ENCODE results near the gene XRCC5.
A peak's percentile ranks its signal among the peaks of the same experiment; 100 is the strongest.
"Not testable (repeated sequence)": the region's sequence is repeated elsewhere in the genome, so short reads cannot be mapped to it uniquely, and the experiment has no call there.

XRCC5 gene

GRCh38 chr2:216108967-216109921, at the start of gene XRCC5:
Gene XRCC5, plus strand, starts transcription at chr2:216109348. Its CDS starts 89 bp downstream, at chr2:216109437.
- DNase-seq: peak; percentile 96

DNA sequence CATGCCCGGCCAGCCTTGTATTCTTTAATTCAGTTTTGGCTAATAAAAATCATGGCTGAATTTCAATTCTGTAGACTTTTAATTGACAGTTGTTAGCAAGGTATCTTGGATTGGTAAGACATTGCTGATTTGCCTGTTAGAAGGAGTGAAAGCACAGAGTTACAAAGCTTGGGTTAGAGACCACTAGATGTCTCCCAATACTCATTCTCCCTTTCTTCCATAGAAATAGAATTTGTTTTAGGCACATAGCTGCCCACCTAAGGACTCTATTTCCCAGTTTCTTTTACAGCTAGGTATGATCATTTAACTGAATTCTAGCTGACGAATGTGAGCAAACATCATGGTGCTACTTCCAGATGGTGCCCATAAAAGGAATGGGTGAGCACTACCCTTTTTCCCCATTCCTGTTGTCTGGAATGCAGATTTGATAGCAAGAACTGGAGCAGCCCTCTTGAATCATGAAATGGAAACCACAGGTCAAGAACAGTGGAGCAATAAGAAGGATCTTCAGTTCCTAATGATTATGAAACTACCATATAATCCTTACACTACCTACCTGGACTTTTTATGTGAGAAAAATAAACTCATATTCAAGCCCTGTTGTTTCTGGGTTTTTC, 45.0 kb upstream of the XRCC5 start:
- DNase-seq: no peak

GRCh38 chr2:216064665-216065064, 44.5 kb upstream of the XRCC5 start:
- no peak for DNase-seq

GRCh38 chr2:216066230-216066629, 42.9 kb upstream of the XRCC5 start:
- DNase-seq: no peak

DNA sequence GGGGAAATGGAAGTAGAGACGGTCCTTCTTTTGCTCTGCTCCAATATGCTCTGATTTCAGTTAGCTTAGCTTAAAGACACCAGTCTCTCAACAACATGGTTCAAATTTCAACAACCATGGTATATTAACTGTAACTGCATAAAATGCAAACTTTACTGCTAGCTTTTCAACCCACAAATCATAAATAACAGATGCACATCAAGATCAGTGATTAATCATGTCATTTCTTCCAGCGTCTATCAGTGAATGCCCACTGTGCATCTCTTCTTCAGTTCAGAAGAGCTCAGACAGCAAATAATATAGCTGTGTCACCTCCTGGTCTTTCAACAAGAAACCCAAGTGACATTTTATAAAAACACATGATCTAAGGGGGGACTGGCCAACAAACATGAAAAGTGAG, 40.1 kb upstream of the XRCC5 start:
- no peak for DNase-seq

DNA sequence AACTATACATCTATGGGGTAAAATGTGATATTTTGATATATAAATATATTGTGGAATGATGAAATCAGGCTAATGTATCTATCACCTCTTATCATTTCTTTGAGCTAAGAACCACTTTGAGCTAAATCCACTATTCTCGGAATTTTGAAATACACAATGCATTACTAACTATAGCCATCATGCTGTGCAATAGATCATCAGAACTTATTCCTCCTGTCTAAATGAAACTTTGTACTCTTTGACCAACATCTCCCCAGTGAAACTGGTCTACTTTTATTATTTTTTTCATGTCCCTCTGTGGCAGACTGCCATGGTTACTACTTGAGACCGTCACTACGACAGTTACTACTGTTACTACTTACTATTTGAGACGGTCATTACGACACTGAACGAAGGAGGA, 39.0 kb upstream of the XRCC5 start:
- DNase-seq: no peak

GRCh38 chr2:216071111-216071851, 37.9 kb upstream of the XRCC5 start:
- no peak for DNase-seq

DNA sequence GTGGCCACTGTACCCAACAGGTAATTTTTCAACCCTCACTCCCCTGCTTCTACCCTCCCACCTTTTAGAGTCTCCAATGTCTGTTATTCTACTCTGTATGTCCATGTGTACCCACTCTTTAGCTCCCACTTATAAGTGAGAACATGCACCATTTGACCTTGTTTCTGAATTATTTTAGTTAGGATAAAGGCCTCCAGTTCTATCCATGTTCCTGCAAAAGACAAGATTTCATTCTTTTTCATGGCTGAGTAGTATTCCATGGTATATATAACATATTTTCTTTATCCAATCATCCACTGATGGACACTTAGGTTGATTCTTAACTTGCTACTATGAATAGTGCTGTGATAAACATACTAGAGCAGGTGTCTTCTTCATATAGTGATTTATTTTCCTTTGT, 36.7 kb upstream of the XRCC5 start:
- no peak for DNase-seq

GRCh38 chr2:216073773-216074172, 35.4 kb upstream of the XRCC5 start:
- no peak for DNase-seq

DNA sequence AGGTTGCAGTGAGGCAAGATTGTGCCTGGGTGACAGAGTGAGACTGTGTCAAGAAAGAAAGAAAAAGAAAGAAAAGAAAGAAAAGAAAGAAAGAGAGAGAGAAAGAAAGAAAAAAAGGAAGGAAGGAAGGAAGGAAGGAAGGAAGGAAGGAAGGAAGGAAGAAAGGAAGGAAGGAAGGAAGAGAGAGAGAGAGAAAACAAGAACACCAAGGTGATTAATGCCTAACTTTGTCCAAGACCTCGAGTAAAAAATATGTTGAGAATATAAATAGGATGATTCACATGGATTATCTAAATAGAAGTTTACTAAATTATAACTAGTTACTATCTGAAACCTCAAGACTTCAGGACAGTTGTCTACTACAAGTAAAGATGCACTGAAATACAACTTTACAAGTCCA, 34.8 kb upstream of the XRCC5 start:
- no peak for DNase-seq

- no peak for DNase-seq
Measured at GRCh38 chr2:216074794-216075193, 34.4 kb upstream of the XRCC5 start.

- no peak for DNase-seq
Measured at GRCh38 chr2:216075510-216076485, 33.4 kb upstream of the XRCC5 start.

- DNase-seq: no peak
Measured at GRCh38 chr2:216078776-216079175, 30.4 kb upstream of the XRCC5 start.

DNA sequence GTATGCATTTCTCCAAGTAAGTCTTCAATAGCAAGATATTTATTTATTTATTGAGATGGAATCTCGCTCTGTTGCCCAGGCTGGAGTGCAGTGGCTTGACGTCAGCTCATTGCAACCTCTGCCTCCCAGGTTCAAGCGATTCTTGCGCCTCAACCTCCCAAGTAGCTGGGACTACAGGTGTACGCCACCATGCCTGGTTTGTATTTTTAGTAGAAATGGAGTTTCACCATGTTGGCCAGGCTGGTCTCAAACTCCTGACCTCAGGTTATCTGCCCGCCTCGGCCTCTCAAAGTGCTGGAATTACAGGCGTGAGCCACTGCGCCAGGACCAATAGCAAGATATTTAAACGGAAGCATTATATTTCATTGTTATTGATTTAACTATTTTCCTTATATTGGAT, 29.1 kb upstream of the XRCC5 start:
- DNase-seq: not testable (repeated sequence)

GRCh38 chr2:216081012-216081411, 28.1 kb upstream of the XRCC5 start:
- no peak for DNase-seq

DNA sequence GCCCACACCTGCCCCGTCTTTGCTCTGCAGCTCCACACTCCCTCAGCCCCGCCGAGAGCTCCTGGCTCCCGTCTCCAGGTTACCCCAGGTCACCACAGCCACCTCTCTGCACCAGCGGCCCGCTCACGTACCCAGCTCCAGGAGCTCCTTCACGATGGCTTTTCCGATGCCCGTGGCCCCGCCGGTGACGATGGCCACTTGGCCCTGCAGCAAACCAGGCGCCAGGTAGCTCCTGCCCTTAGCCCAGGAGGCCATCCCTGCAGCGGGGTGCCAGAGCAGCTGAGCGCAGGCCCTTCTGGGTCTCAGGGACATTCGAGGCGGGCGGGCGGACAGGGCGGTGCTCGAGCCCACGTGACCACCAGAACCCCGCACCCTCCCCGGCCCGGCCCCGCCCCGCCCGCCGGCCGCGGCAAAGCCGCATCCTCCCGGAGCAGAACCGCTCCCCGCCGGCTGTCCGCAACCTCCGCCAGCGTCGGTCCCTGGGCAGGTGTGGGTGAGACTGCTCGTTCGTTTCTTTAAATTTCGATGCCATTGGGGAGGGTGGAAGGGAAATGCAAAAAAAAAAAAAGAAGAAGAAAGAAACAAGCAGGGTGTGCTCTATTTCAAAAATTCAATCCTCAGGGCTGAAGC, 27.5 kb upstream of the XRCC5 start, which contains the start of the genes PECR and TMEM169:
Gene PECR (minus strand): TSS at position 323 of the 630 bp plus-strand sequence. CDS start 68 bp downstream, at position 255.
Gene TMEM169 (plus strand): TSS at position 433 of the 630 bp plus-strand sequence. CDS start 14,045 bp downstream, outside the sequence.
- peak; percentile 71 for DNase-seq

DNA sequence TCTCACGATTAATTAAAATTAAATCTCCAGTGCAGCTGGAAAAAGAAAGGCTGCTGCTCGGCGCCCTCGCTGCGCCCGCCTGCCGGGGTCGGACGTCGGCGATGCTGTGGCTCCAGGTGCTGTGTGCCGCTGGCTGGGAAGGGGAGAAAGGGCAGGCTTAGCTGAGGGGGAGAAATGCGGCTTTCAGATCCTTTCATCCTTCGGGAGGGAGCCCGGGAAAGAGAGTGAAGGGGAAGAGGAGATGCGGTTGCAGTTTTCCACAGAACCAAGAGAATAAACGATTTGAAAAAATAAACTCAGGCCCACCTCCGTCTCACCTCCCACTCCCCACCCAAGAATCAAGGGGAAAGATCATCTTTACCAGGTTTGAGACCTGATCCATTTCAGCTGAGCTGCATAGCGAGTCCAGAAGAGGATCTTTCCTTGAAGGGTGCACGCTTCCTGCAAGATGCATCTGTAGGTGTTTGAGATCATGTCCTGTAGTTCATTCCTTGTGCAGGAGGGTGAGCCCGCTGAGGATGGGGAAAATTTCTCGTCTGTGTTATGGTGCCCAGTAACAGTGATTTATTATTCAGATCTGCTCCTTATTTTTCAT, 26.9 kb upstream of the XRCC5 start:
- DNase-seq: no peak

DNA sequence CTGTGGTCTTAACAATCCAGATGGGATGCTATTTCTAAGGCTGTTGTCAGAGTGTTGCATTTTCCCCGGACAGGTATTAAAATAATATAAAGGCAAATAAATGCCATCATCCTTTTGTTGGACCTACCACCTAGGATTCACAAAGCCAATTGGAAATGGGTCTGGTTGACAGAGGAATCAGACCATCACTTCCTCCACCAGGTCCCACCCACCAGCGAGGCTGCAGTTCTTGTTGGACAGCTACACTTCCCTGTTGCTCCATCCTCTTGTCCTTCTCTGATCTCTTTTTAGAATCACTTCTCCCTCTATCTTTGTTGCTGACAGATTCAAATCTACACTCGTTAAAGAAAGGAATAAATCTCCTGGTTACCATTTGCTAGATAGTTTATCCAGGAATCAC, 26.3 kb upstream of the XRCC5 start:
- peak; percentile 2 for DNase-seq

DNA sequence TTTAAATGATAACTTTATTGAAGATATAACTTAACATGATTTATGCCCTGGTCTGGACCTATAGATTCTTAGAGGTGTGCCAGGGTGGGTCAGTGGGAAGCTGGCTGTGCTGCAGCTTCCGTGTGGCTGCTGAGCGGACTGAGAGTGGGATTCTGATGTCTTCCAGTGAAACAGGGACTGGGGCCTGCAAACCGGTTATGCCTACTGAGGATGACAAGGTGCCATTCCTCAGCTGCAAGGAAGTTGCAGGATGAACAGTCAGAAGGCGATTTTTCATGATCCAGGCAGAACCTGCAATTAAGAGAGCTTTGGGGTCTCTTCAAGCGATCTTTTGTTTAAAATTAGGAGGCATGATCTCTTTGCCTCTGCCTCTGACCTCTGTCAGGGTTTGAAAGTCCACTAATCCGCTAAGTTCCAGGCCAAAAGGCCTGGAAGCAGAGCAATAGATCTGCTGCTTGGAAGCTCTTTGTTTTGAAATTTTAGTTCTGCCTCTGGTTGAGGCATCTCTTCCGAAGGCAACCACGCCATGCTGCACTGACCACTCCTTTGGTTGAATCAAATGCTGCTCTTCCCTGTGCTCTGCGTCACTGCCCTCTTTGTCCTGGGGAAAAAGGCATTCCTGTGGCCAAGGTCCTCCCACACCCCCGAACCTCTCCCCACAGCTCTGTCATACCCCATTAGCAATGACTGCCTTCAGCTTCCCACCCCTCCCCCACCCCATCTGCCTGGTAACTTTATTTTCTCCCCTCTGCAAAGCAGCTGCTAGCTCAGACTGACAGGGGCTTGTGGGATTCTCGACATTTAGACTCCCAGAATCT, 25.5 kb upstream of the XRCC5 start:
- DNase-seq: peak; percentile 6

DNA sequence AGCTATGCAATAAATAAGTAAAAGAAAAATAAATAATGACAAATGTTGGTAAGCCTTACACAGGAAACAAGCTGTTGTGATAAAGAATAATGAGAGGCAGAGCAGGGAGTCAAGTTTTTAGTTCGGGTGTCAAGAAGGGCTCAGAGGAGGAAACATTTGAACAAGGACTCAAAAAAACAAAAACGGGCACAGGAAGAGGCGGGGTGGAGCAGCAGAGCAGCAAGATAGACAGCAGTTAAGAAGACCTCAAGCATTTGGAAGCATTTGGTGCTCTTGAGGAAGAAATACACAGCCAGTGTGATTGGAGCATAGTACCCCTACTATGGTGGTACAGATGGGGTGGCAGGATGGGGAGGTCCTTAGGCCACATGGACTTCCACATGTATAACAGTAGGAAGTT, 24.6 kb upstream of the XRCC5 start:
- no peak for DNase-seq
